ENCODE measurements around the gene OR5AC2. TPM values are rescaled to one million over a fixed set of nuclear protein-coding genes. Genes with fewer than 3 reads are reported as not detected.

Gene OR5AC2, protein sequence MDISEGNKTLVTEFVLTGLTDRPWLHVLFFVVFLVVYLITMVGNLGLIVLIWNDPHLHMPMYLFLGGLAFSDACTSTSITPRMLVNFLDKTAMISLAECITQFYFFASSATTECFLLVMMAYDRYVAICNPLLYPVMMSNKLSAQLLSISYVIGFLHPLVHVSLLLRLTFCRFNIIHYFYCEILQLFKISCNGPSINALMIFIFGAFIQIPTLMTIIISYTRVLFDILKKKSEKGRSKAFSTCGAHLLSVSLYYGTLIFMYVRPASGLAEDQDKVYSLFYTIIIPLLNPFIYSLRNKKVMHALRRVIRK
- not detected in 2 replicates for polyA plus RNA-seq
- polyA minus RNA-seq = not detected in 2 replicates

DNA sequence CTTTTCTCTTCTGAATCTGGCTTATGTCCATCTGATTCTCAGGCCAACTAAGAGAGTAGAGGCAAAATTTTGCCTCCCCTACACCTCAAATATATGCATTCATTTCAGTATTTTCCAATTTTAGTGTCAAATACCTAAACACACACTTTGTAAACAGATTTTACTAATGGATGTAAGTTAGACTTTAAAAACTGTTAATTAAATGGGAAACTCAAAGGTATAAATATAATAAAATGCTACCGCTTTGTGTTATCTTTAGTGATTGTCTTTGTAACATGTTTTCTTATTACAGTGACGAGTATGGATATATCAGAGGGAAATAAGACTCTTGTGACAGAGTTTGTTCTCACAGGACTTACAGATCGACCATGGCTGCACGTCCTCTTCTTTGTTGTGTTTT, at the start of gene OR5AC2:
Gene OR5AC2, plus strand, starts transcription at position 301 of the 400 bp plus-strand sequence. Its CDS starts 0 bp downstream, at position 301.
- Histone ChIP-seq H3K36me3 (ENCODE audit: insufficient read depth, low read length) (no peaks in the 10 kb centered on the region), H3K9me3 (ENCODE audit: low read length) (no peaks in the 10 kb centered on the region), H3K4me2 (ENCODE audit: low read length) (no peak within 1 kb of the TSS), H4K20me1 (ENCODE audit: insufficient read depth) (no peaks in the 10 kb centered on the region), H3K9me2 (ENCODE audit: insufficient read depth, low read length) (no peaks in the 10 kb centered on the region), H2AFZ (ENCODE audit: low read depth, low read length) (no peak within 1 kb of the TSS), H3K4me3 (ENCODE audit: low read length) (no peak within 1 kb of the TSS), H3F3A (ENCODE audit: insufficient read depth, low read length, poor library complexity, severe bottlenecking) (no peaks in the 10 kb centered on the region), H3K79me2 (replicated peaks; ENCODE audit: insufficient read depth, low read length) (no peaks in the 10 kb centered on the region), H3K9ac (ENCODE audit: low read length) (no peak within 1 kb of the TSS), H3K27me3 (ENCODE audit: insufficient read depth, low read depth, low read length) (no peaks in the 10 kb centered on the region), H3K27ac (ENCODE audit: low read length) (no peak within 1 kb of the TSS)
- TF ChIP-seq, protein P1, sequence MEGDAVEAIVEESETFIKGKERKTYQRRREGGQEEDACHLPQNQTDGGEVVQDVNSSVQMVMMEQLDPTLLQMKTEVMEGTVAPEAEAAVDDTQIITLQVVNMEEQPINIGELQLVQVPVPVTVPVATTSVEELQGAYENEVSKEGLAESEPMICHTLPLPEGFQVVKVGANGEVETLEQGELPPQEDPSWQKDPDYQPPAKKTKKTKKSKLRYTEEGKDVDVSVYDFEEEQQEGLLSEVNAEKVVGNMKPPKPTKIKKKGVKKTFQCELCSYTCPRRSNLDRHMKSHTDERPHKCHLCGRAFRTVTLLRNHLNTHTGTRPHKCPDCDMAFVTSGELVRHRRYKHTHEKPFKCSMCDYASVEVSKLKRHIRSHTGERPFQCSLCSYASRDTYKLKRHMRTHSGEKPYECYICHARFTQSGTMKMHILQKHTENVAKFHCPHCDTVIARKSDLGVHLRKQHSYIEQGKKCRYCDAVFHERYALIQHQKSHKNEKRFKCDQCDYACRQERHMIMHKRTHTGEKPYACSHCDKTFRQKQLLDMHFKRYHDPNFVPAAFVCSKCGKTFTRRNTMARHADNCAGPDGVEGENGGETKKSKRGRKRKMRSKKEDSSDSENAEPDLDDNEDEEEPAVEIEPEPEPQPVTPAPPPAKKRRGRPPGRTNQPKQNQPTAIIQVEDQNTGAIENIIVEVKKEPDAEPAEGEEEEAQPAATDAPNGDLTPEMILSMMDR (IDR thresholded peaks at IDR 0.05; ENCODE audit: poor library complexity, severe bottlenecking) = no peak
- TF ChIP-seq RAD21 (conservative IDR thresholded peaks at IDR 0.05) (no peak), EZH2 (IDR thresholded peaks at IDR 0.05; ENCODE audit: borderline replicate concordance, insufficient read depth, low read length, poor library complexity, severe bottlenecking) (no peak)

DNA sequence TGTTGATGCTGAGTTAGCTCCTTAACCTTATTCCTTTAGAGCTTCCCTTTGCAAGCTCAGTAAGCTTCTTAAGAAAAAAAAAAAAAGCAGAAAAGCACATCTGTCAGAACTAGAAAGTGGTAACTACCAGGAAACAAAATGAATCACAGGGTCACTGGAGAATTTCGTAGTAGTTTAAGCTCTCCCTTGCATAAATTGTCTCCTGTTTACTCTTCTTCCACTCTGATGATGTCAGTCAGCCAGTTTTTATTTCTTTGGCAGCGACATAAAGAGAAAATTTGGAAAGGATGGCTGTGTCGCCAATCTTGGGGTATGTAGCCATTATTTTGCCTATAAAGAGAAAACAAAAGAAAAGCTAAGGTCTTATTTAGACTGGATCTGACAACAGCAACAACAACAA, 48.7 kb upstream of the OR5AC2 start:
- Histone ChIP-seq H4K20me1 (ENCODE audit: insufficient read depth) (no peaks in the 10 kb centered on the region), H3K36me3 (ENCODE audit: insufficient read depth, low read length) (no peaks in the 10 kb centered on the region), H3K27ac (ENCODE audit: low read length) (no peak overlapping the region), H3K27me3 (ENCODE audit: insufficient read depth, low read depth, low read length) (no peaks in the 10 kb centered on the region), H3K79me2 (replicated peaks; ENCODE audit: insufficient read depth, low read length) (no peaks in the 10 kb centered on the region), H3K9me2 (ENCODE audit: insufficient read depth, low read length) (no peaks in the 10 kb centered on the region), H3F3A (ENCODE audit: insufficient read depth, low read length, poor library complexity, severe bottlenecking) (no peaks in the 10 kb centered on the region), H3K4me2 (ENCODE audit: low read length) (no peak overlapping the region), H2AFZ (ENCODE audit: low read depth, low read length) (no peak overlapping the region), H3K4me3 (ENCODE audit: low read length) (no peak overlapping the region), H3K9me3 (ENCODE audit: low read length) (no peaks in the 10 kb centered on the region), H3K9ac (ENCODE audit: low read length) (no peak overlapping the region)
- TF ChIP-seq, protein P1 (IDR thresholded peaks at IDR 0.05; ENCODE audit: poor library complexity, severe bottlenecking) = no peak
- TF ChIP-seq POLR2AphosphoS5 (IDR thresholded peaks at IDR 0.05) (no peak), EP300 (conservative IDR thresholded peaks at IDR 0.05; ENCODE audit: poor library complexity, severe bottlenecking) (no peak), TAF1 (IDR thresholded peaks at IDR 0.05; ENCODE audit: low read depth) (no peak), EZH2 (IDR thresholded peaks at IDR 0.05; ENCODE audit: borderline replicate concordance, insufficient read depth, low read length, poor library complexity, severe bottlenecking) (no peak), RAD21 (conservative IDR thresholded peaks at IDR 0.05) (no peak), MXI1 (conservative IDR thresholded peaks at IDR 0.05; ENCODE audit: poor library complexity, severe bottlenecking) (no peak), SMC3 (conservative IDR thresholded peaks at IDR 0.05; ENCODE audit: poor library complexity) (no peak)
- TF ChIP-seq, protein P2, sequence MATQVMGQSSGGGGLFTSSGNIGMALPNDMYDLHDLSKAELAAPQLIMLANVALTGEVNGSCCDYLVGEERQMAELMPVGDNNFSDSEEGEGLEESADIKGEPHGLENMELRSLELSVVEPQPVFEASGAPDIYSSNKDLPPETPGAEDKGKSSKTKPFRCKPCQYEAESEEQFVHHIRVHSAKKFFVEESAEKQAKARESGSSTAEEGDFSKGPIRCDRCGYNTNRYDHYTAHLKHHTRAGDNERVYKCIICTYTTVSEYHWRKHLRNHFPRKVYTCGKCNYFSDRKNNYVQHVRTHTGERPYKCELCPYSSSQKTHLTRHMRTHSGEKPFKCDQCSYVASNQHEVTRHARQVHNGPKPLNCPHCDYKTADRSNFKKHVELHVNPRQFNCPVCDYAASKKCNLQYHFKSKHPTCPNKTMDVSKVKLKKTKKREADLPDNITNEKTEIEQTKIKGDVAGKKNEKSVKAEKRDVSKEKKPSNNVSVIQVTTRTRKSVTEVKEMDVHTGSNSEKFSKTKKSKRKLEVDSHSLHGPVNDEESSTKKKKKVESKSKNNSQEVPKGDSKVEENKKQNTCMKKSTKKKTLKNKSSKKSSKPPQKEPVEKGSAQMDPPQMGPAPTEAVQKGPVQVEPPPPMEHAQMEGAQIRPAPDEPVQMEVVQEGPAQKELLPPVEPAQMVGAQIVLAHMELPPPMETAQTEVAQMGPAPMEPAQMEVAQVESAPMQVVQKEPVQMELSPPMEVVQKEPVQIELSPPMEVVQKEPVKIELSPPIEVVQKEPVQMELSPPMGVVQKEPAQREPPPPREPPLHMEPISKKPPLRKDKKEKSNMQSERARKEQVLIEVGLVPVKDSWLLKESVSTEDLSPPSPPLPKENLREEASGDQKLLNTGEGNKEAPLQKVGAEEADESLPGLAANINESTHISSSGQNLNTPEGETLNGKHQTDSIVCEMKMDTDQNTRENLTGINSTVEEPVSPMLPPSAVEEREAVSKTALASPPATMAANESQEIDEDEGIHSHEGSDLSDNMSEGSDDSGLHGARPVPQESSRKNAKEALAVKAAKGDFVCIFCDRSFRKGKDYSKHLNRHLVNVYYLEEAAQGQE (IDR thresholded peaks at IDR 0.05; ENCODE audit: borderline replicate concordance) = no peak
